ENCODE results near the gene ADGRV1.

- TF ChIP-seq BHLHE40 (IDR thresholded peaks at IDR 0.05; ENCODE audit: borderline replicate concordance) (no peak), FOXK2 (IDR thresholded peaks at IDR 0.05) (no peak)
These were observed 630.2 kb downstream of the ADGRV1 start for GRCh38 chr5:91188755-91189154.
